BJ (cell line): Measurements from ENCODE around the gene EPHA6. TPM values are rescaled to one million over a fixed set of nuclear protein-coding genes. Genes with fewer than 3 reads are reported as not detected.

Experiments used
- CTCF ChIA-PET: fragments of 350-600 bp; formaldehyde crosslinking; extraction: SDS; loops from one replicate; lab custom pipeline; 2021; ENCODE audit warnings: antibody characterized with exemption, inconsistent platforms; lab: Yijun Ruan, JAX
- POLR2A ChIA-PET: fragments of 300-600 bp; sonication (Branson Sonifier 250); formaldehyde crosslinking; extraction: SDS; loops from one replicate; lab custom pipeline; 2021; ENCODE audit warnings: antibody characterized with exemption; lab: Charles Lee
- DNase-seq: peaks from one replicate; pipeline ENCODE4 v3.0.0-alpha.2; 2011; ENCODE audit warnings: low read depth
- H3K27me3 ChIP-seq: 2 replicates; pipeline ENCODE4 v1.6.0; 2011; ENCODE audit warnings: low read length; ENCODE audit not compliant: control insufficient read depth, insufficient read depth
- H3K36me3 ChIP-seq: 2 replicates; pipeline ENCODE4 v1.5.1; 2011; ENCODE audit warnings: low read length; ENCODE audit not compliant: control insufficient read depth, insufficient read depth
- H3K4me3 ChIP-seq: 2 replicates; pipeline ENCODE4 v1.5.1; 2011; ENCODE audit warnings: low read depth, mild to moderate bottlenecking, control low read depth, low read length
- CTCF ChIP-seq: IDR thresholded peaks from 2 replicates; pipeline ENCODE4 v1.5.1; 2011; ENCODE audit warnings: low read depth, mild to moderate bottlenecking, control low read depth, inconsistent platforms, low read length, moderate library complexity; ENCODE audit not compliant: insufficient read depth
- polyA plus RNA-seq: library from polyadenylated mRNA; depleted of rRNA; stranded (reverse); fragments of >200 nt; gene quantifications from 2 replicates; pipeline ENCODE4 v1.2.3, GENCODE V29; 2011

Gene EPHA6
- polyA plus RNA-seq, 1 experiment: not detected

DNA sequence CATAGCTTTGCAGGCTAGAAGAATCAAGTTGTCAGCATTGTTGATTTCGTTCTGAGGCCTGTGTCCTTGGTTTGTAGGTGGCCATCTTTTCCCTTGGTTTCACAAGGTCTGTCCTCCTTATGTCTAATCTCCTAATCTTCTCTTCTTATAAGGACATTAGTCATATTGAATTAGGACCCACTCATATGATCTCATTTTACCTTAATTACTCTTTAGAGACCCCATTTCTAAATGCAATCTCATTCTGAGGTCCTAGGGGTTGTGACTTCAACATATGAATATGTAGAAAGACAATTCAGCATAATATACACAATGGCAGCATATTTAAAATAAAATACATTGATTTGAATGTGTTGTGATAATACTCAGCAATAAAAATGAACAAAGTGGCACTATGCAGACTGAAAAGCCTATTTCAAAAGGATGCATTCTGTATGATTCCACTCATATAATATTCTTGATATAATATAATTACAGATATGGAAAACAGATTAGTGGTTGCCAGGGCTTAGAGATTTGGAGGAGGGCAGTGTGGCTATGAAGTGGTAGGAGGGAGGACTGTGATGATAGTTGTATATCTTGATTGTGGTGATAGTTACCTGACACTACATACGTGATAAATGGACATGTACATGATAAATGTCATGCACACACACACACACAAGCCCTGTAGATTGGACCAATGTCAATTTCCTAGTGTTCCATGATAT is 431.0 kb downstream of the EPHA6 start:
- H3K4me3 ChIP-seq: no peak overlapping the region
- no peaks in the 10 kb centered on the region for H3K27me3 ChIP-seq
- TF ChIP-seq CTCF: no peak
- ChIA-PET CTCF (no interaction called here), POLR2A (no interaction called here)
- no peaks in the 10 kb centered on the region for H3K36me3 ChIP-seq
- no peak for DNase-seq

- no peak overlapping the region for H3K4me3 ChIP-seq
- ChIA-PET CTCF (no interaction called here), POLR2A (no interaction called here)
- no peak for TF ChIP-seq CTCF
- no peak for DNase-seq
- H3K36me3 ChIP-seq: no peaks in the 10 kb centered on the region
- H3K27me3 ChIP-seq: no peaks in the 10 kb centered on the region
Measured at GRCh38 chr3:97256060-97256459, 441.7 kb downstream of the EPHA6 start.

GRCh38 chr3:97257942-97258697 is 443.7 kb downstream of the EPHA6 start:
- TF ChIP-seq CTCF: no peak
- Histone ChIP-seq H3K36me3 (no peaks in the 10 kb centered on the region), H3K4me3 (no peak overlapping the region), H3K27me3 (no peaks in the 10 kb centered on the region)
- POLR2A ChIA-PET: no interaction called here
- no peak for DNase-seq
- CTCF ChIA-PET: no interaction called here

DNA sequence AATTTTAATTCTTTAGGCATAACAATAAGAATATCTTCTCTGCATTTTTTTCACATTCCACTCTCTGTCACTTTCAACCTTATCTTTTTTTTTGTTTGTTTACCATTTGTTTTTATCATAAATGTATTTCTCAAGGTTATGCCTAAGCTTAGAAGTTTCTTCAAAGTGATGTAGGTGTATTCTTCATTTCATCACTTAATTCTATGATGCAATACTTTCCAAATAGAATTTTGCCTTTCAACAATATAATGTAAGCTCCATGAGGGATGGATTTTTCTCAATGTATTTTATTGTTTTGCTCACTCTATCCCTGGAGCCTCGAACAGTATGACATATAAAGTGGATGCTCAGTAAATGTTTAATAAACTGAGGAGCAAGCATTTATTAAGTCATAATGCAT is 444.9 kb downstream of the EPHA6 start:
- Histone ChIP-seq H3K36me3 (no peaks in the 10 kb centered on the region), H3K27me3 (no peaks in the 10 kb centered on the region), H3K4me3 (no peak overlapping the region)
- POLR2A ChIA-PET: no interaction called here
- no peak for DNase-seq
- CTCF ChIA-PET: no interaction called here
- TF ChIP-seq CTCF: no peak

GRCh38 chr3:97264180-97264579 is 449.8 kb downstream of the EPHA6 start:
- no peak for TF ChIP-seq CTCF
- Histone ChIP-seq H3K27me3 (no peaks in the 10 kb centered on the region), H3K36me3 (no peaks in the 10 kb centered on the region), H3K4me3 (no peak overlapping the region)
- CTCF ChIA-PET: no interaction called here
- DNase-seq: no peak
- POLR2A ChIA-PET: no interaction called here
